Stimulated activated CD4-positive, alpha-beta T cell treated with anti-CD3 and anti-CD28 coated beads, Interleukin-1b, Interleukin-23, amount 100 ng/mL, for 1 hour (primary cell): Measurements from ENCODE around the gene HMGN2.
"Not testable (repeated sequence)": the region's sequence is repeated elsewhere in the genome, so short reads cannot be mapped to it uniquely, and the experiment has no call there.

Source experiments
- DNase-seq, 2 donors: peaks; one replicate each; pipeline ENCODE4 v3.0.0-alpha.2; 2020; ENCODE audit warnings: low read depth in 2 of 2

The HMGN2 gene

GRCh38 chr1:26477446-26478152 lies 5.4 kb downstream of the HMGN2 start:
- no peak for DNase-seq

GRCh38 chr1:26478159-26478558 lies 5.9 kb downstream of the HMGN2 start:
- no peak for DNase-seq

- no peak for DNase-seq
These were observed 6.7 kb downstream of the HMGN2 start for GRCh38 chr1:26478988-26479387.

GRCh38 chr1:26482921-26483320 lies 10.7 kb downstream of the HMGN2 start:
- no peak for DNase-seq

- no peak for DNase-seq
These were observed 11.7 kb downstream of the HMGN2 start for GRCh38 chr1:26483980-26484379.

GRCh38 chr1:26490155-26490554 lies 17.9 kb downstream of the HMGN2 start:
- no peak for DNase-seq

- DNase-seq = no peak
These were observed 21.0 kb downstream of the HMGN2 start for GRCh38 chr1:26493267-26493666.

- no peak for DNase-seq
These were observed 21.7 kb downstream of the HMGN2 start for GRCh38 chr1:26493938-26494337.

- no peak for DNase-seq
These were observed 24.6 kb downstream of the HMGN2 start for GRCh38 chr1:26496861-26497260.

- no peak for DNase-seq
These were observed 26.7 kb downstream of the HMGN2 start for GRCh38 chr1:26498894-26499293.

- peak; percentile 76 to 95 for DNase-seq
These were observed 28.4 kb downstream of the HMGN2 start for GRCh38 chr1:26500488-26501175.

GRCh38 chr1:26510711-26511110 lies 38.5 kb downstream of the HMGN2 start:
- not testable (repeated sequence) for DNase-seq

GRCh38 chr1:26515836-26516235 lies 43.6 kb downstream of the HMGN2 start:
- DNase-seq = not testable (repeated sequence)

GRCh38 chr1:26516987-26517765 lies 44.9 kb downstream of the HMGN2 start:
- DNase-seq = no peak

GRCh38 chr1:26517766-26518049 lies 45.5 kb downstream of the HMGN2 start:
- no peak for DNase-seq

GRCh38 chr1:26518355-26518754 lies 46.1 kb downstream of the HMGN2 start:
- DNase-seq = no peak

- DNase-seq = no peak
These were observed 48.1 kb downstream of the HMGN2 start for GRCh38 chr1:26520339-26520738.

GRCh38 chr1:26521669-26522030 lies 49.4 kb downstream of the HMGN2 start:
- no peak for DNase-seq

GRCh38 chr1:26522073-26522472 lies 49.8 kb downstream of the HMGN2 start:
- DNase-seq = no peak

- no peak for DNase-seq
These were observed 51.9 kb downstream of the HMGN2 start for GRCh38 chr1:26524181-26524580.
